Activated T-cell treated with anti-CD3 and anti-CD28 coated beads for 4 hours (primary cell): Measurements from ENCODE around the gene SLC26A8.
"Not testable (repeated sequence)": the region's sequence is repeated elsewhere in the genome, so short reads cannot be mapped to it uniquely, and the experiment has no call there.

ENCODE experiments used
- DNase-seq: peaks from one replicate; pipeline ENCODE4 v3.0.0-alpha.2; 2020

SLC26A8 gene

GRCh38 chr6:35984701-35985100, 39.7 kb downstream of the SLC26A8 start:
- DNase-seq: no peak

GRCh38 chr6:35980991-35981645, 43.3 kb downstream of the SLC26A8 start:
- no peak for DNase-seq

DNA sequence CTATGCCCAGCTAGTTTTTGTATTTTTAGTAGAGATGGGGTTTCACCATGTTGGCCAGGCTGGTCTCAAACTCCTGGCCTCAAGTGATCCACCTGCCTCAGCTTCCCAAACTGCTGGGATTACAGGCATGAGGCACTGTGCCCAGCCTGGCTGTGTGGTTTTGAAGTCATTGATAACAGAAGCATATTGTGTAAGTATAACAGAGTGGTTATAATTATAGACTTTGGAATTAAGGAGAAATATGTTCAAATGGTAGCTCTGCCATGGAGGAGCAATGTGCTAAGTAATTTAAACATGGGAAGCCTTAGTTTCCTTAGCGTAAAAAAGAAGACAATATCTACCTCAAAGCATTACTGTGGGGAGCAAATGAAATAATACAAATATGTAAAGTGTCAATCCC, 44.3 kb downstream of the SLC26A8 start:
- DNase-seq: not testable (repeated sequence)

DNA sequence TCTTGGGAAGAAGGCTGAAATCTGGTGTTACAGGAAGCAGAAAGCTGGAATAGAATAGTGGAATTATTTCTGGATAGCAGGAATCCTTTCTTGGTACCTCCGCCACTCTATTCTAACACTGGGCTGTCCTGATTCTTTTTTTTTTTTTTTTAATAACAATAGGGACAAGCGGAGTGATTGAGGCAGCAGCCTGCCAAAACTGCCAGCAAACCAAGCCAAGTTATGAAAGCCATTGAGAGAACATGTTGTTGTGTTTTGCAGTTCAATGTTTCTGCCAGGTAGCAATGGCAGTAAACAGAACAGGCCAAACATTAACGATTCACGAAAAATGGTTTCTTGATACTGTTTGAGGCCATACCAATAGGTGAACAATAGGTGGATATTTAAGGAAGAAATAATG, 47.1 kb downstream of the SLC26A8 start:
- no peak for DNase-seq

GRCh38 chr6:35973670-35974222, 50.7 kb downstream of the SLC26A8 start:
- DNase-seq: no peak

DNA sequence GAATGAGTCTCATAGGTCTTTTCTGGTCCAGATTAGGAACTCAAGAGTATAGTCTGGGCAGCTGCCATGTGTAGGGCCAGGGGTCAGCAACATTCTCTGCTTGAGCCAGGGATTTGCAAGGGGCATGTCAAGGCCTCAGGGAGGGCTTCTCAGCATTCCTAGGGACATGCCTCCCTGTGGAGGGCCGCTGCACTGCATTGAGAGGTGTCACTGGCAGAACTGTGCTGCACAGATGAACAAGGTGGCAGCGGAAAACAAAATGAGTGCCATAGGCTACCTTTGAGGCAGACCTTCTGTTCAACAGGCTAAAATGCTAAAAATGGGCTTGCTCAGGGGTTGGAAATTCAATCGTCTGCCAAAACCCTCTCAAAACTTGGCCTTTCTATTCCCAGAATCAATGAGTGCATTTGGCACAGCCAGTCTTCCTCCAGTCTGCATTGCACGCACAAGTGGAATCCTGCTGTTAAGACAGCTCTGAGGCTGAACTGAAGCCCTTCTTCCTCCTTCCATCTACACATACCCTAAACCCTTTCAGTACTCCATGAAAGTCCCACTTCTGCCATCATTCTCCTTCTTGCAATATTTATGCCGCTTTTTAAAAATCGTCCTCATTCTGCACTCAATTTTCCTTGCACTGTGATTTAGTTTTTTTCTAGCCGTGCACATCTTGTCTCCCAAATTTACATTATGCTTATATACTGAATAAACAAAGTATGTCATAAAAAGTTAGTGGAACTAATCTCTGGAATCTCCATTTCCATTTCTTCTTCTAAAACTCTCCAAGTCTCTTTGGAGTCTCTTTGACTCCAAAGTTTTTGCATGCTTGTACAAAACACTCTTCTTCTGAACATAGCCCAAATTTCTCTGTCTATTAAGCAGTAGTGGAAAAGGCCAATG, 51.7 kb downstream of the SLC26A8 start:
- DNase-seq: no peak

- DNase-seq: no peak
These were observed 54.3 kb downstream of the SLC26A8 start for GRCh38 chr6:35970181-35970580.

DNA sequence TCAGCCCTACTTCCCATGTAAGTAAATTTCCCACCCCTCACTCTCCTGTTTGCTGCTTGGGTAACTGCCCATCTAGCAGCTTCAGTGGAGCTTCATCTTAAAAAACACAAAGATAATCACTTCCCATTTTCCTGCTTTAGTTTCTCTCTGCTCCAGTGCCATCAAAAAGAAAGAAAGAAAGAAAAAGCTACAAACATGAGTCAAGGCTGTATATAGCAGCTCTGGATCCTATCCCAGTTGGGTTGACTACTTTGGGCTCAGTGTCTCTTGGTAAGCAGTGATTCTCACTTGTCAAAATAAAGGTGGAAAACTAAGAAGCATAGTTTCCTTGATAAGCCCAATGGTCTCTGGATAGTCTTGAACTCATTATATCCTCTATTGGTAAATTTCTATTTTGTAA, 54.8 kb downstream of the SLC26A8 start:
- DNase-seq: no peak

GRCh38 chr6:35968821-35969220, 55.6 kb downstream of the SLC26A8 start:
- DNase-seq: no peak

GRCh38 chr6:35967076-35967774, 57.2 kb downstream of the SLC26A8 start:
- DNase-seq: no peak

DNA sequence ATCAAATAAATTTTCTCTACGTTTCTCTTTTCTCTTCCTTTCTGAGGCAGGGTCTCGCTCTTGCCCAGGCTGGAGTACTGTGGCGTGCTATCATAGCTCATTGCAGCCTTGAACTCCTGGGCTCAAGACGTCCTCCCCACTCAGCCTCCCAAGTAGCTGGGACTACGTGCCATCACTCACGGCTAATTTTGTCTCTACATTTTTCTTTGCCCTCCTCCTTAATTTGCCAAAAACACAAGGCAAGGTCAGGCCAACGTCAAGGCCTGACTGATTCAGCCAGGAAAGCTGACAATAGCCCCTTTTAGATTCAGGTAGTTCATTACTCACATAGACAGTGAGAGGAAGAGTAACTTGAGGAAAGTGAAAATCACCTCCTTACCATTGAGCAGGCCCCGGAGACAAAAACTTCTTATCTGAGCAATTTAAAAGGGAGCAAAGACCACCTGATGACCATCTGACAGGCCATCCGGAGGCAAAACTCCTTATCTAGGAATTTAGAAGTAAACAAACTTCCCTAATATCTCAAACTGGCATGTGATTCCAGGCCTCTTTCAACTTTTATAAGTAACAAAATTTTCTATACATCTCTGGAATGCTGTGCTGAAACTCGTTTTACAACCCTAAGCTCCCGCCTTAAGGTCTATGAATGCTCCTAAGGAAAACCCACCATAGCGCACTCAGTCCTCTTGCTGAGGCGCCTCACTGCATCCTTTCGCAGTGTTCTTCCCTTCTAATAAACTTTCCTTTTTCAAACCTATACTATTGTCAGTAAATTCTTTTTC, 61.5 kb downstream of the SLC26A8 start:
- DNase-seq: no peak

GRCh38 chr6:35960187-35960586, 64.3 kb downstream of the SLC26A8 start:
- no peak for DNase-seq

DNA sequence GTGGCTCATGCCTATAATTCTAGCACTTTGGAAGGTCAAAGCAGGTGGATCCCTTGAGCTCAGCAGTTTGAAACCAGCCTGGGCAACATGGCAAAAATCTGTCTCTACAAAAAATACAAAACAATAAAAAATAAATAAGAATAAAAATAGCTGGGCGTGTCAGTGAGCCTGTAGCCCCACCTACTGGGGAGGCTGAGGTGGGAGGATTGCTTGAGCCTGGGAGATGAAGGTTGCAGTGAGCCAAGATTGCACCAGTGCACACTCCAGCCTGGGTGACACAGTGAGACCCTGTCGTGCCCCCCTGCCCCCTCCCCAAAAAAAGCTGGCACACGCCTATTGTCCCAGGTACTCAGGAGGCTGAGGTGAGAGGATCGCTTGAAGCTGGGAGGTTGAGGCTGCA, 68.5 kb downstream of the SLC26A8 start:
- no peak for DNase-seq

DNA sequence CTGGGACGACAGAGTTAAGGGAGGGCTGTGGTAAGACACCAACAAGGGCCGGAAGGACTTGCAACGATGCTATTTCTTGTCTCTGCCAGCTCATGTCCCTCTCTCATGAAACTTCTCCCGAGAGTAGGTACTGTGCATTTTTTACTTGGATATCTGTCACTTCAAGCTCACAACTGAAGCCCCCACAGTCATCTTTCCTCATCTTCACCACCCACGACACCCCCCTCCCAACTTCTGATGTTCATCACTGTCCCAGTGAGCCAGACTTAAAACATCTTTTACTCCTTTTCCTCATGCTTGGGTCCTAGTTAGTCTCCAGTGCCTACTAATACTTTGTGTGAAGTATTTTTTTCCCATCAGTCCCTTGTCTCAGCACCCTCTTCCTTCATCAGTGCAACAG, 68.9 kb downstream of the SLC26A8 start:
- no peak for DNase-seq

GRCh38 chr6:35955071-35955470, 69.4 kb downstream of the SLC26A8 start:
- no peak for DNase-seq

DNA sequence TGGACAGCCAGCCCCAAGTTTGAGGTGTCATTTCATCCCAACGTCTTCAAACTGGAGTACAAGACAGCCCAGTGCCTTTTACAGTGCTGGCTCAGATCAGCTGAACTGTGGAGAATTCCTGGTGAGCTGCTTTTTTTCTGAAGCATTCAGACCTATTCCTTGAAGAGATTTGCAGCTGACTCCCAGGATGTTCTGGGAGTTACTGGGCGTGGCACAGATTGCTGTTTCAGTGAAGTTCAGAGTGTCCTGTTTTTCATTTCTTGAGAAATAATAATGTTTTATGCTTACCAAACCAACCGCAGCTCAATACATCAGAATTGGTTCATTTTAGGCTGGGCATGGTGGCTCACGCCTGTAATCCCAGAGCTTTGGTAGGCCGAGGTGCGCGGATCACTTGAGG, 70.1 kb downstream of the SLC26A8 start:
- DNase-seq: no peak

GRCh38 chr6:35948725-35949124, 75.7 kb downstream of the SLC26A8 start:
- DNase-seq: no peak

DNA sequence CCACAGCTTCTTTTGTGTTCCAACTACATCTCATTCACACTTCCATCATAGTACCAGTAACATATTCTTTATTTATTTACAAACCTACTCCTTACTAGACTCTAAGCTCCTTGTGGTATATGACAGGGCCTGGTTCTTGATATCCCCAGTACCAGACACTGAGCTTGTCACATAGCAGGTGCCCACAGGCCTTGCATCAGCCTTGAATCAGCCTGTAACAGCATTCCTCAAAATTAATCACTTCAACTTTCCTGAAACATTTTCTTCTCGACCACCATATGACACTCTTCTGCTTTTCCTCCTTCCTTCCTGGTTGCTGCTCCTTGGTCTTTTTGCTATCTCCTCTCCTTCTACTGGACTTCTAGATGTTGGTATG, 78.8 kb downstream of the SLC26A8 start:
- no peak for DNase-seq

DNA sequence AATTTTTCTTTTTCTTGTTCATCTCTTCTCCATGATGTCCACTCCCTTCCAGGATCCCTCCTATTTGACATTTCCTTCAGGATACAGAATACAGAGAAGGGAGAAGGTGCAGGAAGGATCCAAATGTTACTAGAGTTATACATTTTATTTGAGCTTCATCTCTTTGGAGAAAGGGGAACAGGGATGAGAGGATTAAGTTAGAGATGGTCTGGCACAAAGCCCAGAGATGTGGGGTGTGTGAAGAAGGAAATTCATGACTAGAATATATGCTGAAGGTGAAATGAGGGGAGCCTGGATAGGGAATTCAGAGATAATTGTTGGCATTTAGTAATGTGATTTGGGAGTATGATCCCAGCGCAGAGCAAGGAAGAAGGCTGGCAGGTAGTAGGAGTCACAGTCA, 81.1 kb downstream of the SLC26A8 start:
- DNase-seq: no peak

- DNase-seq: no peak
These were observed 82.1 kb downstream of the SLC26A8 start for GRCh38 chr6:35942355-35942754.

DNA sequence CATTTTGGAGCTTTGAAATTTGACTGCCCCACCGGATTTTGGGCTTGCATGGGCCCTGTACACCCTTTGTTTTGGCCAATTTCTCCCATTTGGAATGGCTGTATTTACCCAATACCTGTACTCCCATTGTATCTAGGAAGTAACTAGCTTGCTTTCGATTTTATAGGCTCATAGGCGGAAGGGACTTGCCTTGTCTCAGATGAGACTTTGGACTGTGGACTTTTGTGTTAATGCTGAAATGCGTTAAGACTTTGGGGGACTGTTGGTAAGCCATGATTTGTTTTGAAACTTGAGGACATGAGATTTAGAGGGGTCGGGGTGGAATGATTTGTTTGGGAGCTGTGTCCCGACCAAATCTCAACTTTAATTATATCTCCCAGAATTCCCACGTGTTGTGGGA, 83.3 kb downstream of the SLC26A8 start:
- not testable (repeated sequence) for DNase-seq

DNA sequence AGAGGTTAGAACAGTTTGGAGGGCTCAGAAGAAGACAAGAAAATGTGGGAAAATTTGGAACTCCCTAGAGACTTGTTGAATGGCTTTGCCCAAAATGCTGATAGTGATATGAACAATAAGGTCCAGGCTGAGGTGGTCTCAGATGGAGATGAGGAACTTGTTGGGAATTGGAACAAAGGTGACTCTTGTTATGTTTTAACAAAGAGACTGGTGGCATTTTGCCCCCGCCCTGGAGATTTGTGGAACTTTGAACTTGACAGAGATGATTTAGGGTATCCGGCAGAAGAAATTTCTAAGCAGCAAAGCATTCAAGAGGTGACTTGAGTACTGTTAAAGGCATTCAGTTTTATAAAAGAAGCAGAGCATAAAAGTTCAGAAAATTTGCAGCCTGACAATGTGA, 84.4 kb downstream of the SLC26A8 start:
- DNase-seq: not testable (repeated sequence)

- not testable (repeated sequence) for DNase-seq
These were observed 85.2 kb downstream of the SLC26A8 start for GRCh38 chr6:35939259-35939658.
